ENCODE data around the gene PKMYT1. TPM values are rescaled to one million over a fixed set of nuclear protein-coding genes. Genes with fewer than 3 reads are reported as not detected.

PKMYT1 gene
- total and polyA plus RNA-seq, 9 of the 15 experiments (the other 6 are each of a cell fraction or from before 2014, with no cell fraction given): 8.7 to 201 (median 37.8) TPM

GRCh38 chr16:3007059-3007956 lies 27.1 kb upstream of the PKMYT1 start (continued):
- TF ChIP-seq HINFP (tag; conservative IDR thresholded peaks at IDR 0.05; ENCODE audit: low read depth): no peak
- TF ChIP-seq ZNF609 (CRISPR knock-in tag; IDR thresholded peaks at IDR 0.05; ENCODE audit: borderline replicate concordance): no peak
- TF ChIP-seq STAT5A (IDR thresholded peaks at IDR 0.05; ENCODE audit: borderline replicate concordance, low read length): no peak
- TF ChIP-seq NR2F6 (CRISPR knock-in tag; IDR thresholded peaks at IDR 0.05): no peak
- no peak for TF ChIP-seq NCOR1 (IDR thresholded peaks at IDR 0.05)
- TF ChIP-seq TCF3 (CRISPR knock-in tag; IDR thresholded peaks at IDR 0.05): 0 out of 2 replicates have a peak, but pooled peaks have one; percentile 49
- no peak for TF ChIP-seq HDAC1 (IDR thresholded peaks at IDR 0.05)
- TF ChIP-seq ZNF655 (CRISPR knock-in tag; IDR thresholded peaks at IDR 0.05): no peak
- TF ChIP-seq HMG20B (CRISPR knock-in tag; IDR thresholded peaks at IDR 0.05): no peak
- no peak for TF ChIP-seq GATAD2B (IDR thresholded peaks at IDR 0.05; ENCODE audit: borderline replicate concordance)
- TF ChIP-seq NR4A1 (CRISPR knock-in tag; IDR thresholded peaks at IDR 0.05): no peak; the same call in 1 of the 2 replicates
- no peak for TF ChIP-seq NR4A1 (tag; IDR thresholded peaks at IDR 0.05)
- TF ChIP-seq MTA3 (IDR thresholded peaks at IDR 0.05; ENCODE audit: borderline replicate concordance): 0 out of 2 replicates have a peak, but pooled peaks have one; percentile 43
- TF ChIP-seq NFIC (IDR thresholded peaks at IDR 0.05): peak; percentile 57
- TF ChIP-seq NFE2L1 (tag; IDR thresholded peaks at IDR 0.05; ENCODE audit: borderline replicate concordance, low read depth): no peak
- peak in 1 of 2 experiments; percentile 51; a peak in 1 of 4 replicates for TF ChIP-seq UBTF (IDR thresholded peaks at IDR 0.05; ENCODE audit: borderline replicate concordance in 1 of 2, low read depth in 2 of 2, low read length in 2 of 2)
